Hypothalamus (tissue), 51 donors: ENCODE data around the gene ACOX2.

ENCODE experiments used
- DNase-seq, 51 donors: peaks; one replicate each; lab custom pipeline; 2025; lab: John Stamatoyannopoulos, UW

ACOX2 gene

DNA sequence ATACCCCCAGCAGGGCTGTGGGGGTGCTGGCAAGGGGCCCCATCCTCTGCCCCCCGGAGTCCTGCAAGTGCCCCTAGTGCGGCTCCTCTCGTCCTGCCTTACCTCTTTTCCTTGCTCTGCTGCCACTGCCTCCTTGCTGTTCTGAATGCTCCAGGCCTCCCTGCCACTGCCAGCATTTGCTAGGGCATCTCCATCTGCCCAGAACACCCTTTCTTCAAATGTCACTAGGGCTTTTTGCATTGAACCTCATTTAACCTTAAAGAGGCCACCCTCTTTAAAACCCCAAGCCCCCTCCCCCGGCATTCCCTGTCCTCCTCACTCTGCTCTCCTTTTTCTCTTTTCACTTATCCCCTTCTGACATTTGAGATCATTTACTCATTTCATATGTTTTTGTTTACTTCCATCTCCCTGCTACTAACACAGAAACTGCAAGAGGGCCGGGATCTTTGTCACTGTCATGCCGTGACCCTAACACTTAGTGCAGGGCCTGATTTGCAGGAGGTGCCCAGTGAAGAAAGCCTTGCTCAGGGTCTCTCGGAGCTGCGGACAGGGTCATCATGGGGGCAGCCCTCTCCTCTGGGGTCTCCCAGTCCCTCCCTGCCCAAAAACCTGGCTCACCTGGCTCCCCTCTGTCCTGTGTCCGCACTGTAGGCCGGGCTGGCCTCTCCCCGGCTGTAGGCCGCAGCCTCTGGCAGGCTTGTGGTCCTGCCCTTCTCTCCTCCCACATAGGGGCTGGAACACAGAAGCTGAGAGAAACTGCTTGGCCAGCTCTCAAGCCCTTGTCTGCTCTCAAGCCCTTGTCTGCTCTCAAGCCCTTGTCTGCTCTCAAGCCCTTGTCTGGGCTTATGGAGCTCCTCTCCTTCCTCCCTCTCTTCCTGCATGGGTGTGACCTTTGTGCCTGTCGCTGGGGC, at the start of gene ACOX2:
Gene ACOX2 (minus strand): TSS at position 690 of the 911 bp plus-strand sequence. CDS start 2,084 bp downstream, outside the sequence.
- peak in 14 of 51 donors; percentile 10 to 44 (median 28) for DNase-seq

DNA sequence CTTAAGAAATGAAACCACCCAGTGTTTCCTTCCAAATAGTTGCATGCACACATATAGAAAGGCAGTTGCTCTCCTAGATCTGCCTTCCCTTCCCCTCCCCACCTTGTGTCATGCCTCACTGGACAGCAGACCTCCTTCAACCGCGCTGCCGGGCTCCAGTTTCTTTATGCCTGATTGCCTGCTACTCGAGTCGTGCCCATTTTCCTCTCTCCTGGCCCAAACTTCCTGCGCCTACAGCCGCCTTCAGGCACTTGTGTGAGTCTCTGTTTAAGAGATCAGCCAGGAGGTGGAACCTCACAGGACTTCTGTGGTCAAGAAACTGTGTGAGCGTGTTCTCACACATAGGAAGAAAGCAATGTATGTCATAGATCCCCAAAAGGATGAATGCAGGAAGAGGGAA, 49.0 kb upstream of the ACOX2 start:
- peak in 4 of 51 donors; percentile 7 to 50 (median 12) for DNase-seq

DNA sequence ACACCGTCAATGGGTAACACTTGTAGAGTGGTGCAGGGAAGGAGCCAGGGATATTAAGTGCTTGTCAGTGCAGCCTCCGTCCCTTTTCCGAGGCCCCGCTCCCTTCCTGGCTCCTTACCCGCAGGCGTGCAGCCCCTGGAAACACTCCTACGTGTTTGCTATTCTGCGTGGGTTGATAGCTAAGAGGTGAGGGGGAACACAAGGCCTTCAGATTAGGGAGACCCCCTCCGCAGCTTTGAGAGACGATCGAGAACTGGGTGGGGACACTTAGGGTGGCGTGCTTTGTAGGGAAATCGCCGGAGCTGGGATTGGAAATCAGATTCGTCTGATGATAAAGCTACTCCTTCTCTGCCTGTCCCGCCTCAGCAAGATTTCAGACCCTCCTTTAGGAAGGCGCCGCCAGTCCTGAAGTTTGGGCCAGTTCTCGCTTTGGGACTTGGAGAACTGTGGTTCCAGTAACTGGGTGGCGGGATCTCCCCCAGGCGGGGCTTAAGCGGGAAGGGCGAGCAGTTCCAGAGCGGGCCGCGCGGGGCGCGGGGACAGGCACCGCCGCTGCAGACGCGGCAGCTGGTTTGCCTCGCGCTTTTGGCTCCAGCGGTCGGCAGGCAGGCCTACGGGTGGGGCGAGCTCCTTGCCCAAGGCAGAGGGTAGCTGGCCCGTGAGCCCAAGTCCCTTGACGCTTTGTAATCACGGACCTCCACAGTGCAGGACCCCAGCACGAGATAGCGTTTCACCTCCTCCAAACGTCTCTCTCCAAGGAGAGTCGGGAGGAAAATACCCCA, 48.2 kb upstream of the ACOX2 start:
- peak in 50 of 51 donors; percentile 10 to 87 (median 64) for DNase-seq

DNA sequence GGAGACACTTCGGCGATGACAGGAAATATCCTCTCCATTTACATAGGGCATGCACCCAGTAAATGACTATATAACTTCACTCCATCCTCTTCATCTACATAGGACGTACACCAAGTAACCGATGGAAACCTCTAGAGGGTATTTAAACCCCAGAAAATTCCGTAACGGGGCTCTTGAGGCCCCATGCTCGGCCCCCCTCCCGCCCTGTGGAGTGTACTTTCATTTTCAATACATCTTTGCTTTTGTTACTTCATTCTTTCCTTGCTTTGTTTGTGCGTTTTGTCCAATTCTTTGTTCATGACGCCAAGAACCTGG, 47.7 kb upstream of the ACOX2 start:
- no peak for DNase-seq

DNA sequence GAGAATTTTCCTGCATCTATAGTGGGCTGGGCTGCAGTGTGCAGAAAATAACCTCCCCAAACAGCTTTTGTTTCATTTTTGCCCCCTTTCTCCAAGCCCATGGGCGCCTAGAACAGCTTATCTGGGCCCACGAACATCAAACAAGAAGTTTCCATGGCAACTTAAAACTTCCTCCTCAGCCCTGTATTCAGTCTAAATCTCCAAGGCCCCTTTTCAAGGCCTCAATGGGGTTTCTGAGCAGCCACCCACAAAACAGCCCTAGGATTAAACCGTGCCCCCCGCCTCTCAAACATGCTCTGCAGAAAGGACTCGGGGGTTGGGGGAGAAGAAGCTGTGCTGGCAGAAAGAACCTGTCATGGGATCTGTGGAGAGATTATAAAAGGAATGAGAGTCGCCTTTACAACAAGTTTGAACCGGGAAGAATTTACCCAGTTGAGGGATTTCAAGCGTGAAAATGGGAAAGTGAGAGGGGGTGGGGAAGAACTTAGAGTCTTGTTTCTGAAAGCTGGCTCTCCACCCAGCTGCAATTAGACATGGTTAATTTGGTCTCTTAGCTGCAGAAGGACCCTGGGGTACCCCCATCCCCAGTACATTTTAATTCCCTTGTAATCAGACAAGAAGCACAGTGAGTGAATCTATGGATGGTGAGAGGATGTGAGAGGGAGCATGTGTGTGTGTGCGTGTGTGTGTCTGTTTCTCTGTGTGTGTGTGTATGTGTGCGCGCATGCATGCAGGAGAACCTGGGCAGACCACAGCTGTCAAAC, 44.5 kb upstream of the ACOX2 start:
- DNase-seq: peak in 19 of 51 donors; percentile 15 to 77 (median 33)

- DNase-seq: no peak
These were observed 43.9 kb upstream of the ACOX2 start for GRCh38 chr3:58580826-58581327.

DNA sequence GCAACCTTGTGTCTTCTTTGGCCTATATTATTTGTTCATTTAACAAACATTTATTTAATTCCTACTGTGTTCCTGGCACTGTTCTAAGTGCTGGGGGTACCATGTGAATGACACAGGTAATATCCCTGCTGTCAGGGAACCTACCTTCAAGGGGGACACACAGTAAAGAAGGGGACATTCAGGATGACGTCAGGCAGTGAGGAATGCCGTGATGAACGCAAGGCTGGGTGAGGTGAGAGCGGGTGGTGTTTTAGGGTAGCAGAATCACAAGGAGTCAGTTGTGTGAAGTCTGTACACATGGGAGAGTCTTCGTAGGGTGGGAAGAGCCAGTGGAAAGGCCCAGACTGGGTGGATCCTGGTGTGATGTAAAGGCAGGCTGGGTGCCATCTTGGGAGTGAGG, 41.9 kb upstream of the ACOX2 start:
- DNase-seq: no peak

GRCh38 chr3:58577269-58577821, 40.4 kb upstream of the ACOX2 start, which contains the start of gene FAM107A:
Gene FAM107A, minus strand, starts transcription at chr3:58577391. Its CDS starts 7,531 bp downstream, at chr3:58569860.
- peak in 40 of 51 donors; percentile 6 to 82 (median 43) for DNase-seq

- peak in 1 of 51 donors; percentile 49 for DNase-seq
These were observed 39.7 kb upstream of the ACOX2 start for GRCh38 chr3:58576716-58577115.

GRCh38 chr3:58575971-58576652, 39.1 kb upstream of the ACOX2 start:
- peak in 17 of 51 donors; percentile 3 to 60 (median 31) for DNase-seq

DNA sequence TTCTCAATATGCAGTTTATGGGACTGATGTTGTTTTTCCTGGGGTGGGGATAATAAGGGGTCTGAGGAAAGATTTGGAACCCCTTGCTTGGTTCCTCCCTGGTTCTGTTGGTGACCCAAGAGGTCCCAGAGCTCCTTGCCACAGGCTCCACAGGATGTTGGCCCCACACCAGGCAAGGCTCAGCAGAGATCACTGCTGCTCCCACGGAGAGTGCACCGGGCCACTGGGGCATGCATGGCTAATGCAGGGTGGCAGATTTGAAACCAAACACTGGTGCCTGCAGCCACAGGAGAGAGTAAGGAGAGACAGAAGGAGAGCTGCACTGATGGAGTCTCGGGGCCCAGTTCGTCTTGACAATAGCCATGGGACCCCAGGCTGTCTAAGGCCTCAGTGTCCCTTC, 37.7 kb upstream of the ACOX2 start:
- no peak for DNase-seq

- DNase-seq: no peak
These were observed 37.1 kb upstream of the ACOX2 start for GRCh38 chr3:58574106-58574505.

DNA sequence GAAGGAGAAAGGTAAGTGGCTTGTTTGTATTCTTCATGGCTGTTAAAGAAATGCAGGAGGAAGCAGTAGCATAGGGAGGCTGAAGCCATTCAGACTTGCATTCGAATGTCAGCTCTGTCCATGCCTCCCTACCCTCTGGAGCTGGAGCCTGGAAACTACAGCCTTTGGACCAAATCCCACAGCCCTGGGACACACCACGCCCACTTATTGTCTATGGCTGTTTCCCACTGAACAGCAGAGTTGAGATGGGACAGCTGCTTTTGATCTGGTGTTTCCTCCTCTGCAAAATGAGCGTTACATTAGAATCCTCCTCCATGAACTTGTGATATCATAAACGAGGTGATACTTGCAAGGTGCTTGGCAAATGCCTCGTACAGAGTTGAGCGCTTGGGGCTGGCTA, 36.6 kb upstream of the ACOX2 start:
- DNase-seq: peak in 2 of 51 donors; percentile 8 to 18

- no peak for DNase-seq
These were observed 35.7 kb upstream of the ACOX2 start for GRCh38 chr3:58572634-58573230.

GRCh38 chr3:58572013-58572633, 35.1 kb upstream of the ACOX2 start:
- DNase-seq: peak in 3 of 51 donors; percentile 6 to 14 (median 13)

- no peak for DNase-seq
These were observed 33.9 kb upstream of the ACOX2 start for GRCh38 chr3:58570851-58571250.

DNA sequence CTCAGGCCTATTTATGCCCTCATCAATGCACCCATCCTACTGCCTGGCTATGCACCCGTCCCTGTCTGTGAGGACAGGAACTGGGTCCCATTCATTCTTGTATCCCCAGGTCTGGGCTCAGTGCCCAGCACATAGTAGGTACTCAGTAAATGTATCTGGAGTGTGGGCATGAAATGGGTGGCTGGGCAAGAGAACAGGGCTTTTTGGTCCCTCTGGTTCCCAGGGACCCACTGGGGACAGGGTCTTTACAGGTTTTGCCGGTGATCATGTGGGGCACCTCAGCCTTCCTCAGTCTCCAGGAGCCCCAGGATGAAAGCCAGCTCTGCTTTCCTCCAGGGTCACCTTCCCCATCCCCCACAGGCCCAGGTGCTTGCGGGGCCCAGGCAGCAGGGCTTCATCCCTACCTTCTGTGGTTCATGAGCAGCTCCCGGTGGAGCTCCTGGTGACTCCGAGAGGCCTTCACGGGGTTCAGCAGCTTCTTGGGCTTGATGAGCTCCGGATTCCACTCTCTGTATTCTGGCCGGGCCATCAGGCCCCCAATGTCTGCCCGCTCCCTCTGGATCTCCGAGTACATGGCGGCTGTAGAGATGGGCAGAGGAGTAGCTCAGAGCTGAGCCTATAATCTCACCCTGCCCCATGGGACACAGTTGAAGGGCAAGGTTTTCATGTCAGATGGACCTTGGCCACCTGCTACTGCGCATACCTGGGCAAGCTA, 32.5 kb upstream of the ACOX2 start:
- no peak for DNase-seq
